GM20431 (cell line): ENCODE results near the gene ABHD5.

Experiments used
- in situ Hi-C: fragments of 300-500 bp; cut with MseI, MboI; formaldehyde crosslinking; loops from one replicate; pipeline ENCODE4 v1.15.0; 2020; ENCODE audit warnings: low sequenced_read_pairs; ENCODE audit not compliant: unreplicated experiment

The ABHD5 gene

GRCh38 chr3:43771610-43772009 lies 80.9 kb downstream of the ABHD5 start:
- in situ Hi-C loops, result loop anchor here (25.0 kb wide), 1 partner anchor 234 kb away; no protein-coding TSS in a partner anchor

- in situ Hi-C loops, result loop anchor here (25.0 kb wide), 1 partner anchor 236 kb away; no protein-coding TSS in a partner anchor
Measured at GRCh38 chr3:43773273-43774094, 82.7 kb downstream of the ABHD5 start.

GRCh38 chr3:43774799-43775198 lies 84.1 kb downstream of the ABHD5 start:
- in situ Hi-C loops, result loop anchor here (25.0 kb wide), 1 partner anchor 237 kb away; no protein-coding TSS in a partner anchor

GRCh38 chr3:43776101-43776500 lies 85.4 kb downstream of the ABHD5 start:
- in situ Hi-C loops, result no loop called here

GRCh38 chr3:43779850-43780249 lies 89.1 kb downstream of the ABHD5 start:
- in situ Hi-C loops, result no loop called here

- in situ Hi-C loops, result no loop called here
Measured at GRCh38 chr3:43782541-43782940, 91.8 kb downstream of the ABHD5 start.
